KG1 (cell line): ENCODE measurements around the gene KCTD19.
"Not testable (repeated sequence)": the region's sequence is repeated elsewhere in the genome, so short reads cannot be mapped to it uniquely, and the experiment has no call there.

Source experiments
- DNase-seq: peaks from one replicate; lab custom pipeline; 2025; lab: John Stamatoyannopoulos, UW

The KCTD19 gene

GRCh38 chr16:67326472-67327309, at the start of gene KCTD19, which contains the start of gene LRRC36:
TSS of gene KCTD19 (minus strand) at chr16:67326741. CDS start at chr16:67326707, 34 bp downstream.
TSS of gene LRRC36 (plus strand) at chr16:67326815. CDS start at chr16:67326863, 48 bp downstream.
- no peak for DNase-seq

- DNase-seq = not testable (repeated sequence)
Measured at GRCh38 chr16:67376012-67376411, 49.5 kb upstream of the KCTD19 start.

GRCh38 chr16:67372664-67373063, 46.1 kb upstream of the KCTD19 start:
- DNase-seq = no peak

GRCh38 chr16:67370661-67371060, 44.1 kb upstream of the KCTD19 start:
- no peak for DNase-seq

- no peak for DNase-seq
Measured at GRCh38 chr16:67364600-67365235, 38.2 kb upstream of the KCTD19 start.

- DNase-seq = no peak
Measured at GRCh38 chr16:67361038-67361437, 34.5 kb upstream of the KCTD19 start.

GRCh38 chr16:67359540-67360269, 33.2 kb upstream of the KCTD19 start:
- DNase-seq = not testable (repeated sequence)

- no peak for DNase-seq
Measured at GRCh38 chr16:67357561-67357960, 31.0 kb upstream of the KCTD19 start.

GRCh38 chr16:67356396-67356795, 29.9 kb upstream of the KCTD19 start:
- DNase-seq = no peak

GRCh38 chr16:67352463-67352862, 25.9 kb upstream of the KCTD19 start:
- DNase-seq = not testable (repeated sequence)

GRCh38 chr16:67350324-67350723, 23.8 kb upstream of the KCTD19 start:
- no peak for DNase-seq

GRCh38 chr16:67349172-67349571, 22.6 kb upstream of the KCTD19 start:
- DNase-seq = peak; percentile 32

GRCh38 chr16:67346341-67346740, 19.8 kb upstream of the KCTD19 start:
- no peak for DNase-seq

- DNase-seq = no peak
Measured at GRCh38 chr16:67345401-67345800, 18.9 kb upstream of the KCTD19 start.

GRCh38 chr16:67342616-67343015, 16.1 kb upstream of the KCTD19 start:
- no peak for DNase-seq

- no peak for DNase-seq
Measured at GRCh38 chr16:67341250-67341649, 14.7 kb upstream of the KCTD19 start.

- DNase-seq = no peak
Measured at GRCh38 chr16:67339453-67339852, 12.9 kb upstream of the KCTD19 start.

GRCh38 chr16:67336648-67337047, 10.1 kb upstream of the KCTD19 start:
- no peak for DNase-seq

GRCh38 chr16:67336116-67336515, 9.6 kb upstream of the KCTD19 start:
- DNase-seq = no peak

- DNase-seq = no peak
Measured at GRCh38 chr16:67333315-67333714, 6.8 kb upstream of the KCTD19 start.

- DNase-seq = no peak
Measured at GRCh38 chr16:67329901-67330300, 3.4 kb upstream of the KCTD19 start.

GRCh38 chr16:67327743-67328142, 1.2 kb upstream of the KCTD19 start:
- DNase-seq = no peak

GRCh38 chr16:67326115-67326471, 448 bp downstream of the KCTD19 start:
- DNase-seq = no peak
